ENCODE data around the gene KRTAP5-5. TPM values are rescaled to one million over a fixed set of nuclear protein-coding genes. Genes with fewer than 3 reads are reported as not detected.

The KRTAP5-5 gene
- total RNA-seq, 3 donors from 2014 or later = 0.32 to 1.6 (median 0.75) TPM

GRCh38 chr11:1624621-1625020 is 5.0 kb upstream of the KRTAP5-5 start:
- no peak for TF ChIP-seq CTCF (IDR thresholded peaks at IDR 0.05)
- no peaks in the 10 kb centered on the region for H3K36me3 ChIP-seq (ENCODE audit: low read depth)
- intact Hi-C loops (cut with DNase I, micrococcal nuclease) = no loop called here
- no peaks in the 10 kb centered on the region for H3K9me3 ChIP-seq
- DNase-seq (no peak), ATAC-seq (no peak)
- H3K4me3 ChIP-seq = no peak overlapping the region
- peaks cover 5% of the 10 kb centered on the region for H3K4me1 ChIP-seq (ENCODE audit: low read depth)

GRCh38 chr11:1625541-1625940 is 4.0 kb upstream of the KRTAP5-5 start:
- ATAC-seq = no peak
- Histone ChIP-seq H3K9me3 (no peaks in the 10 kb centered on the region), H3K4me1 (ENCODE audit: low read depth) (peaks cover 5% of the 10 kb centered on the region), H3K36me3 (ENCODE audit: low read depth) (no peaks in the 10 kb centered on the region), H3K4me3 (no peak overlapping the region)
- no peak for TF ChIP-seq CTCF (IDR thresholded peaks at IDR 0.05)
- no peak for DNase-seq
- intact Hi-C loops (cut with DNase I, micrococcal nuclease) = no loop called here

GRCh38 chr11:1628506-1629325 is 859 bp upstream of the KRTAP5-5 start:
- Histone ChIP-seq H3K9me3 (no peaks in the 10 kb centered on the region), H3K36me3 (ENCODE audit: low read depth) (no peaks in the 10 kb centered on the region), H3K4me3 (no peak overlapping the region), H3K4me1 (ENCODE audit: low read depth) (peaks cover 5% of the 10 kb centered on the region)
- intact Hi-C loops (cut with DNase I, micrococcal nuclease) = no loop called here
- DNase-seq (peak in 2 of 3 donors; percentile 59 to 76), ATAC-seq (peak; percentile 95)
- TF ChIP-seq CTCF (IDR thresholded peaks at IDR 0.05) = peak; percentile 91

- H3K4me3 ChIP-seq = no peak overlapping the region
- ATAC-seq (no peak), DNase-seq (no peak)
- TF ChIP-seq CTCF (IDR thresholded peaks at IDR 0.05) = no peak
- intact Hi-C loops (cut with DNase I, micrococcal nuclease) = no loop called here
- H3K4me1 ChIP-seq (ENCODE audit: low read depth) = peaks cover 5% of the 10 kb centered on the region
- H3K9me3 ChIP-seq = no peaks in the 10 kb centered on the region
- no peaks in the 10 kb centered on the region for H3K36me3 ChIP-seq (ENCODE audit: low read depth)
Measured at GRCh38 chr11:1630271-1630670, 696 bp downstream of the KRTAP5-5 start.

- TF ChIP-seq CTCF (IDR thresholded peaks at IDR 0.05) = no peak
- intact Hi-C loops (cut with DNase I, micrococcal nuclease) = no loop called here
- ATAC-seq = no peak
- Histone ChIP-seq H3K9me3 (no peaks in the 10 kb centered on the region), H3K4me3 (no peak overlapping the region), H3K36me3 (ENCODE audit: low read depth) (no peaks in the 10 kb centered on the region), H3K4me1 (ENCODE audit: low read depth) (peaks cover 5% of the 10 kb centered on the region)
- no peak for DNase-seq
Measured at GRCh38 chr11:1631066-1631568, 1.5 kb downstream of the KRTAP5-5 start.
